Left ventricle myocardium inferior (tissue), 1 donor: ENCODE measurements around the gene CCNG1. TPM values are rescaled to one million over a fixed set of nuclear protein-coding genes. Genes with fewer than 3 reads are reported as not detected.
A peak's percentile ranks its signal among the peaks of the same experiment; 100 is the strongest.

Source experiments
- DNase-seq: peaks from one replicate; pipeline ENCODE4 v3.0.0-alpha.2; 2020
- H3K27ac ChIP-seq: fragments of 200-600 bp; replicated peaks from 2 replicates; pipeline ENCODE4 v1.8.0; 2021
- H3K27me3 ChIP-seq: fragments of 200-600 bp; 2 replicates; pipeline ENCODE4 v1.8.0; 2021; ENCODE audit warnings: low read depth
- H3K36me3 ChIP-seq: fragments of 200-600 bp; 2 replicates; pipeline ENCODE4 v1.8.0; 2021
- H3K4me1 ChIP-seq: fragments of 200-600 bp; 2 replicates; pipeline ENCODE4 v1.8.0; 2021
- H3K4me3 ChIP-seq: fragments of 200-600 bp; 2 replicates; pipeline ENCODE4 v1.8.0; 2021; ENCODE audit warnings: mild to moderate bottlenecking, moderate library complexity
- H3K9me3 ChIP-seq: fragments of 200-600 bp; replicated peaks from 2 replicates; pipeline ENCODE4 v1.8.0; 2021
- CTCF ChIP-seq: fragments of 200-600 bp; IDR thresholded peaks from 2 replicates; pipeline ENCODE4 v1.8.0; 2021; ENCODE audit warnings: antibody characterized with exemption, mild to moderate bottlenecking, borderline replicate concordance
- intact Hi-C: fragments of 100-400 bp; cut with micrococcal nuclease; formaldehyde crosslinking; loops from one replicate; pipeline ENCODE4 v1.11.0; 2022
- total RNA-seq: library from RNA; stranded (reverse); fragmentation: NEBNext Ultra II Directional; extraction: Animal tissue kit (Norgen Biotek cat#: 25700); gene quantifications from one replicate; pipeline ENCODE4 v1.2.1, GENCODE V29; 2021
- donor health status: DM: no; HTN: yes; CAD: no; lungs with severe emphysema.

Gene CCNG1
- total RNA-seq, 1 donor from 2014 or later = 80.8 TPM

- no peaks in the 10 kb centered on the region for H3K9me3 ChIP-seq
- no peak for DNase-seq
- no peaks in the 10 kb centered on the region for H3K27me3 ChIP-seq
- peak within 1 kb of the TSS; percentile 89 for H3K4me3 ChIP-seq
- peak within 1 kb of the TSS; percentile 98 for H3K27ac ChIP-seq
- H3K4me1 ChIP-seq = peaks cover 40% of the 10 kb centered on the region
- peaks cover 8% of the 10 kb centered on the region for H3K36me3 ChIP-seq
- intact Hi-C loops = no loop called here
- TF ChIP-seq CTCF = no peak
These were observed 23.3 kb downstream of the CCNG1 start, which contains the start of gene HMMR for GRCh38 chr5:163460562-163461171. TSS of gene HMMR (plus strand) at chr5:163460632. CDS start at chr5:163460693, 61 bp downstream.

GRCh38 chr5:163463063-163463435 is 25.7 kb downstream of the CCNG1 start:
- intact Hi-C loops = no loop called here
- TF ChIP-seq CTCF = no peak
- H3K4me1 ChIP-seq = peaks cover 35% of the 10 kb centered on the region
- no peak overlapping the region for H3K4me3 ChIP-seq
- DNase-seq = no peak
- no peaks in the 10 kb centered on the region for H3K27me3 ChIP-seq
- H3K27ac ChIP-seq = no peak overlapping the region
- no peaks in the 10 kb centered on the region for H3K36me3 ChIP-seq
- no peaks in the 10 kb centered on the region for H3K9me3 ChIP-seq

GRCh38 chr5:163467682-163468081 is 30.3 kb downstream of the CCNG1 start:
- Histone ChIP-seq H3K27me3 (no peaks in the 10 kb centered on the region), H3K27ac (no peak overlapping the region), H3K9me3 (no peaks in the 10 kb centered on the region), H3K4me1 (no peaks in the 10 kb centered on the region), H3K4me3 (no peak overlapping the region), H3K36me3 (no peaks in the 10 kb centered on the region)
- no peak for TF ChIP-seq CTCF
- intact Hi-C loops = no loop called here
- no peak for DNase-seq

GRCh38 chr5:163473635-163474243 is 36.3 kb downstream of the CCNG1 start:
- Histone ChIP-seq H3K9me3 (no peaks in the 10 kb centered on the region), H3K4me1 (no peaks in the 10 kb centered on the region), H3K27ac (no peak overlapping the region), H3K36me3 (no peaks in the 10 kb centered on the region), H3K27me3 (no peaks in the 10 kb centered on the region), H3K4me3 (no peak overlapping the region)
- no peak for DNase-seq
- peak; percentile 39 for TF ChIP-seq CTCF
- intact Hi-C loops = no loop called here

- intact Hi-C loops = no loop called here
- H3K9me3 ChIP-seq = no peaks in the 10 kb centered on the region
- no peak for DNase-seq
- H3K27me3 ChIP-seq = no peaks in the 10 kb centered on the region
- no peaks in the 10 kb centered on the region for H3K36me3 ChIP-seq
- no peak for TF ChIP-seq CTCF
- no peaks in the 10 kb centered on the region for H3K4me1 ChIP-seq
- H3K4me3 ChIP-seq = no peak overlapping the region
- no peak overlapping the region for H3K27ac ChIP-seq
These were observed 38.0 kb downstream of the CCNG1 start for GRCh38 chr5:163475411-163475810.
